ENCODE results near the gene ARHGAP6.
A peak's percentile ranks its signal among the peaks of the same experiment; 100 is the strongest.
"Not testable (repeated sequence)": the region's sequence is repeated elsewhere in the genome, so short reads cannot be mapped to it uniquely, and the experiment has no call there.

The ARHGAP6 gene

GRCh38 chrX:11533199-11533651 lies 132.5 kb downstream of the ARHGAP6 start:
- H3K27ac ChIP-seq = no peak overlapping the region
- DNase-seq (ENCODE audit: low read depth, low spot score) = peak; percentile 16

GRCh38 chrX:11532291-11533078 lies 133.2 kb downstream of the ARHGAP6 start:
- DNase-seq (ENCODE audit: low read depth, low spot score) = no peak
- no peak overlapping the region for H3K27ac ChIP-seq

- DNase-seq (ENCODE audit: low read depth, low spot score) = no peak
- H3K27ac ChIP-seq = no peak overlapping the region
Observed at GRCh38 chrX:11531226-11531625, 134.5 kb downstream of the ARHGAP6 start.

- DNase-seq (ENCODE audit: low read depth, low spot score) = no peak
Observed at GRCh38 chrX:11530621-11531020, 135.1 kb downstream of the ARHGAP6 start.

GRCh38 chrX:11528623-11529022 lies 137.1 kb downstream of the ARHGAP6 start:
- H3K27ac ChIP-seq = no peak overlapping the region
- DNase-seq (ENCODE audit: low read depth, low spot score) = no peak

More at GRCh38 chrX:11530621-11531020, 135.1 kb downstream of the ARHGAP6 start:
- H3K27ac ChIP-seq = no peak overlapping the region

GRCh38 chrX:11525685-11526084 lies 140.0 kb downstream of the ARHGAP6 start:
- no peak for DNase-seq (ENCODE audit: low read depth, low spot score)
- H3K27ac ChIP-seq = no peak overlapping the region

- DNase-seq (ENCODE audit: low read depth, low spot score); H3K27ac ChIP-seq: not testable (repeated sequence)
Observed at GRCh38 chrX:11519234-11519633, 146.5 kb downstream of the ARHGAP6 start.

GRCh38 chrX:11509786-11510185 lies 155.9 kb downstream of the ARHGAP6 start:
- no peak for DNase-seq (ENCODE audit: low read depth, low spot score)
- no peak overlapping the region for H3K27ac ChIP-seq

- no peak overlapping the region for H3K27ac ChIP-seq
- no peak for DNase-seq (ENCODE audit: low read depth, low spot score)
Observed at GRCh38 chrX:11504234-11504633, 161.5 kb downstream of the ARHGAP6 start.

GRCh38 chrX:11499076-11500044 lies 166.4 kb downstream of the ARHGAP6 start:
- DNase-seq (ENCODE audit: low read depth, low spot score) = no peak
- H3K27ac ChIP-seq = no peak overlapping the region

GRCh38 chrX:11491375-11491774 lies 174.3 kb downstream of the ARHGAP6 start:
- H3K27ac ChIP-seq; DNase-seq (ENCODE audit: low read depth, low spot score): not testable (repeated sequence)

- DNase-seq (ENCODE audit: low read depth, low spot score) = no peak
- no peak overlapping the region for H3K27ac ChIP-seq
Observed at GRCh38 chrX:11484290-11484689, 181.4 kb downstream of the ARHGAP6 start.

- no peak for DNase-seq (ENCODE audit: low read depth, low spot score)
- no peak overlapping the region for H3K27ac ChIP-seq
Observed at GRCh38 chrX:11481035-11481434, 184.7 kb downstream of the ARHGAP6 start.

- no peak for DNase-seq (ENCODE audit: low read depth, low spot score)
- no peak overlapping the region for H3K27ac ChIP-seq
Observed at GRCh38 chrX:11480626-11481025, 185.1 kb downstream of the ARHGAP6 start.

- no peak for DNase-seq (ENCODE audit: low read depth, low spot score)
- no peak overlapping the region for H3K27ac ChIP-seq
Observed at GRCh38 chrX:11478911-11479310, 186.8 kb downstream of the ARHGAP6 start.

GRCh38 chrX:11478026-11478425 lies 187.7 kb downstream of the ARHGAP6 start:
- no peak overlapping the region for H3K27ac ChIP-seq
- DNase-seq (ENCODE audit: low read depth, low spot score) = no peak

- no peak for DNase-seq (ENCODE audit: low read depth, low spot score)
- no peak overlapping the region for H3K27ac ChIP-seq
Observed at GRCh38 chrX:11474576-11474975, 191.1 kb downstream of the ARHGAP6 start.

- H3K27ac ChIP-seq = no peak overlapping the region
- no peak for DNase-seq (ENCODE audit: low read depth, low spot score)
Observed at GRCh38 chrX:11474021-11474420, 191.7 kb downstream of the ARHGAP6 start.

- H3K27ac ChIP-seq = no peak overlapping the region
- DNase-seq (ENCODE audit: low read depth, low spot score) = no peak
Observed at GRCh38 chrX:11472879-11473278, 192.8 kb downstream of the ARHGAP6 start.

GRCh38 chrX:11472381-11472780 lies 193.3 kb downstream of the ARHGAP6 start:
- no peak overlapping the region for H3K27ac ChIP-seq
- no peak for DNase-seq (ENCODE audit: low read depth, low spot score)
